Measurements from ENCODE around the gene ENG. TPM values are rescaled to one million over a fixed set of nuclear protein-coding genes. Genes with fewer than 3 reads are reported as not detected.

ENG gene
- total and polyA plus RNA-seq, 2 of the 8 experiments (the other 6 are each of a cell fraction or from before 2014, with no cell fraction given) = 1.8 to 4.4 TPM

GRCh38 chr9:127860260-127860659 lies 5.8 kb upstream of the ENG start (continued):
- TF ChIP-seq, protein P1, sequence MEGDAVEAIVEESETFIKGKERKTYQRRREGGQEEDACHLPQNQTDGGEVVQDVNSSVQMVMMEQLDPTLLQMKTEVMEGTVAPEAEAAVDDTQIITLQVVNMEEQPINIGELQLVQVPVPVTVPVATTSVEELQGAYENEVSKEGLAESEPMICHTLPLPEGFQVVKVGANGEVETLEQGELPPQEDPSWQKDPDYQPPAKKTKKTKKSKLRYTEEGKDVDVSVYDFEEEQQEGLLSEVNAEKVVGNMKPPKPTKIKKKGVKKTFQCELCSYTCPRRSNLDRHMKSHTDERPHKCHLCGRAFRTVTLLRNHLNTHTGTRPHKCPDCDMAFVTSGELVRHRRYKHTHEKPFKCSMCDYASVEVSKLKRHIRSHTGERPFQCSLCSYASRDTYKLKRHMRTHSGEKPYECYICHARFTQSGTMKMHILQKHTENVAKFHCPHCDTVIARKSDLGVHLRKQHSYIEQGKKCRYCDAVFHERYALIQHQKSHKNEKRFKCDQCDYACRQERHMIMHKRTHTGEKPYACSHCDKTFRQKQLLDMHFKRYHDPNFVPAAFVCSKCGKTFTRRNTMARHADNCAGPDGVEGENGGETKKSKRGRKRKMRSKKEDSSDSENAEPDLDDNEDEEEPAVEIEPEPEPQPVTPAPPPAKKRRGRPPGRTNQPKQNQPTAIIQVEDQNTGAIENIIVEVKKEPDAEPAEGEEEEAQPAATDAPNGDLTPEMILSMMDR (IDR thresholded peaks at IDR 0.05; ENCODE audit: control extremely low read depth in 1 of 3, insufficient read depth in 1 of 3, low read depth in 1 of 3, low read length in 3 of 3) = no peak
- TF ChIP-seq PHF8 (conservative IDR thresholded peaks at IDR 0.05; ENCODE audit: low read depth, low read length) = no peak
- TF ChIP-seq CTBP2 (IDR thresholded peaks at IDR 0.05; ENCODE audit: borderline replicate concordance, insufficient read depth, insufficient read length, low read length) = no peak
- no peak for TF ChIP-seq JUND (IDR thresholded peaks at IDR 0.05; ENCODE audit: low read length)
- no peak for TF ChIP-seq SIRT6 (IDR thresholded peaks at IDR 0.05; ENCODE audit: low read length)
